IMR-90 (cell line): Measurements from ENCODE around the gene MARVELD3. TPM values are rescaled to one million over a fixed set of nuclear protein-coding genes. Genes with fewer than 3 reads are reported as not detected.

Experiments used
- ATAC-seq: fragments of 200-7000 bp; cut with Tn5 transposase; 2 replicates; pipeline ENCODE4 v1.9.1; 2020; ENCODE audit warnings: low read depth, mild to moderate bottlenecking, moderate library complexity
- BruUV-seq: library from RNA; stranded (reverse); fragments of 400-500 nt; replicated peaks from 2 replicates; lab custom pipeline; 2021; lab: Mats Ljungman, UMichigan
- CTCF ChIA-PET: fragments of 300-600 bp; formaldehyde crosslinking; extraction: SDS; loops from one replicate; lab custom pipeline; 2021; ENCODE audit warnings: antibody characterized with exemption; lab: Yijun Ruan, JAX
- POLR2A ChIA-PET: fragments of 300-600 bp; sonication (Branson Sonifier 250); formaldehyde crosslinking; loops from one replicate; lab custom pipeline; 2022; ENCODE audit warnings: antibody characterized with exemption; ENCODE audit not compliant: unreplicated experiment; lab: Charles Lee
- DNase-seq: peaks from one replicate; pipeline ENCODE4 v3.0.0; 2013
- H2AFZ ChIP-seq: replicated peaks from 2 replicates; pipeline ENCODE3; 2013; ENCODE audit warnings: low read length, mild to moderate bottlenecking; ENCODE audit not compliant: poor library complexity
- H2AK5ac ChIP-seq: 2 replicates; pipeline ENCODE4 v1.6.1; 2013; ENCODE audit warnings: low read depth, low read length, inconsistent platforms
- H2AK9ac ChIP-seq: replicated peaks from 2 replicates; pipeline ENCODE3; 2013; ENCODE audit warnings: mild to moderate bottlenecking, low read depth, low read length, moderate library complexity; ENCODE audit not compliant: poor library complexity
- H2BK120ac ChIP-seq: 2 replicates; pipeline ENCODE4 v1.6.1; 2013; ENCODE audit warnings: low read depth, low read length, inconsistent platforms
- H2BK15ac ChIP-seq: 3 replicates; pipeline ENCODE4 v1.6.1; 2013; ENCODE audit warnings: low read depth, low read length, inconsistent platforms
- H2BK20ac ChIP-seq: 2 replicates; pipeline ENCODE4 v1.6.1; 2013; ENCODE audit warnings: low read depth, mild to moderate bottlenecking, inconsistent platforms, low read length, moderate library complexity
- H2BK5ac ChIP-seq: 2 replicates; pipeline ENCODE4 v1.6.1; 2013; ENCODE audit warnings: mild to moderate bottlenecking, low read depth, low read length, inconsistent platforms; ENCODE audit not compliant: poor library complexity, severe bottlenecking
- H3K14ac ChIP-seq: replicated peaks from 2 replicates; pipeline ENCODE4 v1.6.1; 2013; ENCODE audit warnings: low read depth, low read length, inconsistent platforms
- H3K18ac ChIP-seq: 2 replicates; pipeline ENCODE4 v1.6.1; 2013; ENCODE audit warnings: low read depth, low read length, control low read depth
- H3K23ac ChIP-seq: 2 replicates; pipeline ENCODE4 v1.6.1; 2013; ENCODE audit warnings: low read depth, low read length, inconsistent platforms
- H3K27ac ChIP-seq: 2 replicates; pipeline ENCODE4 v1.5.1; 2013; ENCODE audit warnings: mild to moderate bottlenecking, control low read depth, low read length; ENCODE audit not compliant: insufficient read depth
- H3K27me3 ChIP-seq: 2 replicates; pipeline ENCODE4 v1.6.1; 2013; ENCODE audit warnings: low read length; ENCODE audit not compliant: control insufficient read depth, insufficient read depth
- H3K36me3 ChIP-seq: 2 replicates; pipeline ENCODE4 v1.6.1; 2013; ENCODE audit warnings: low read length, mixed read lengths; ENCODE audit not compliant: control insufficient read depth, insufficient read depth
- H3K4ac ChIP-seq: 2 replicates; pipeline ENCODE4 v1.6.1; 2013; ENCODE audit warnings: low read depth, low read length, inconsistent platforms
- H3K4me1 ChIP-seq: 2 replicates; pipeline ENCODE4 v1.6.1; 2013; ENCODE audit warnings: low read length, mixed read lengths; ENCODE audit not compliant: control insufficient read depth, insufficient read depth
- H3K4me2 ChIP-seq: 2 replicates; pipeline ENCODE4 v1.6.1; 2013; ENCODE audit warnings: low read depth, mild to moderate bottlenecking, control low read depth, low read length, moderate library complexity
- H3K4me3 ChIP-seq: 2 replicates; pipeline ENCODE4 v1.5.1; 2013; ENCODE audit warnings: low read depth, mild to moderate bottlenecking, control low read depth, low read length, moderate library complexity; ENCODE audit not compliant: insufficient read depth
- H3K56ac ChIP-seq: 2 replicates; pipeline ENCODE4 v1.6.1; 2013; ENCODE audit warnings: low read length, inconsistent platforms; ENCODE audit not compliant: insufficient read depth; ENCODE audit errors: extremely low read depth
- H3K79me1 ChIP-seq, 2 experiments: 2 replicates each; pipeline ENCODE4 v1.6.1; 2013; ENCODE audit warnings: low read length in 2 of 2, inconsistent platforms in 1 of 2, low read depth in 1 of 2
- H3K9ac ChIP-seq: 2 replicates; pipeline ENCODE4 v1.6.1; 2013; ENCODE audit warnings: low read depth, low read length, control low read depth
- H3K9me1 ChIP-seq: 2 replicates; pipeline ENCODE4 v1.6.1; 2013; ENCODE audit warnings: low read length, inconsistent platforms; ENCODE audit not compliant: insufficient read depth
- H3K9me3 ChIP-seq: 2 replicates; pipeline ENCODE4 v1.6.1; 2013; ENCODE audit warnings: low read length; ENCODE audit not compliant: control insufficient read depth, insufficient read depth
- H4K20me1 ChIP-seq: 2 replicates; pipeline ENCODE4 v1.6.1; 2013; ENCODE audit warnings: low read length, inconsistent platforms; ENCODE audit not compliant: insufficient read depth
- H4K5ac ChIP-seq: 2 replicates; pipeline ENCODE4 v1.6.1; 2013; ENCODE audit warnings: mild to moderate bottlenecking, low read depth, low read length, control low read depth
- H4K8ac ChIP-seq, 2 experiments: 2 replicates each; pipeline ENCODE4 v1.6.1; 2013; ENCODE audit warnings: low read depth in 2 of 2, low read length in 2 of 2, control low read depth in 1 of 2, inconsistent platforms in 1 of 2
- H4K91ac ChIP-seq: 2 replicates; pipeline ENCODE4 v1.6.1; 2013; ENCODE audit warnings: low read depth, low read length, inconsistent platforms; ENCODE audit not compliant: insufficient read depth
- BHLHE40 ChIP-seq: fragments of 150-350 bp; IDR thresholded peaks from 2 replicates; pipeline ENCODE4 v1.6.1; 2016; ENCODE audit warnings: mild to moderate bottlenecking, low read depth, low read length
- CEBPB ChIP-seq: IDR thresholded peaks from 2 replicates; pipeline ENCODE4 v1.6.1; 2012; ENCODE audit warnings: low read depth, low read length, improper control_type of control experiment
- CHD1 ChIP-seq: IDR thresholded peaks from 2 replicates; pipeline ENCODE4 v1.6.1; 2012; ENCODE audit warnings: low read depth, low read length, improper control_type of control experiment
- CTCF ChIP-seq: conservative IDR thresholded peaks from 2 replicates; pipeline ENCODE4 v1.5.1; 2012; ENCODE audit warnings: mild to moderate bottlenecking, low read depth, low read length, improper control_type of control experiment
- ELK1 ChIP-seq: fragments of 150-350 bp; IDR thresholded peaks from 2 replicates; pipeline ENCODE4 v1.6.1; 2016; ENCODE audit warnings: low read depth, mild to moderate bottlenecking, low read length, moderate library complexity, borderline replicate concordance
- FOS ChIP-seq: fragments of 150-350 bp; IDR thresholded peaks from 2 replicates; pipeline ENCODE4 v1.6.1; 2016; ENCODE audit warnings: low read depth, low read length
- MAFK ChIP-seq: IDR thresholded peaks from 2 replicates; pipeline ENCODE4 v1.6.1; 2012; ENCODE audit warnings: low read depth, low read length, improper control_type of control experiment
- MAZ ChIP-seq: IDR thresholded peaks from 2 replicates; pipeline ENCODE4 v1.6.1; 2012; ENCODE audit warnings: low read depth, mild to moderate bottlenecking, low read length, improper control_type of control experiment, moderate library complexity, borderline replicate concordance
- NFE2L2 ChIP-seq: fragments of 150-350 bp; IDR thresholded peaks from 2 replicates; pipeline ENCODE4 v1.6.1; 2016; ENCODE audit warnings: low read depth, mild to moderate bottlenecking, low read length
- POLR2A ChIP-seq: IDR thresholded peaks from 2 replicates; pipeline ENCODE4 v1.6.1; 2012; ENCODE audit warnings: mild to moderate bottlenecking, low read depth, low read length
- RAD21 ChIP-seq: IDR thresholded peaks from 2 replicates; pipeline ENCODE4 v1.6.1; 2012; ENCODE audit warnings: low read length, improper control_type of control experiment
- RCOR1 ChIP-seq: IDR thresholded peaks from 2 replicates; pipeline ENCODE4 v1.6.1; 2012; ENCODE audit warnings: mild to moderate bottlenecking, low read length, improper control_type of control experiment; ENCODE audit not compliant: insufficient replicate concordance
- RFX5 ChIP-seq: IDR thresholded peaks from 2 replicates; pipeline ENCODE4 v1.8.0; 2012; ENCODE audit warnings: low read depth, mild to moderate bottlenecking, low read length, moderate library complexity
- SMC3 ChIP-seq: fragments of 150-350 bp; IDR thresholded peaks from 2 replicates; pipeline ENCODE4 v1.6.1; 2016; ENCODE audit warnings: low read depth, mild to moderate bottlenecking, antibody characterized with exemption, low read length, moderate library complexity
- USF2 ChIP-seq: fragments of 150-350 bp; IDR thresholded peaks from 2 replicates; pipeline ENCODE4 v1.6.1; 2017; ENCODE audit warnings: mild to moderate bottlenecking, antibody characterized with exemption, low read length, low read depth
- WGBS, 2 experiments: methylation state at CpG; one replicate each; pipeline versions ENCODE4 v1.1.5 to v1.1.7; 2013; ENCODE audit warnings: missing lambda C conversion rate in 2 of 2; ENCODE audit not compliant: insufficient read length in 1 of 2; ENCODE audit errors: extremely low coverage in 2 of 2; 5-methylcytosine and 5-hydroxymethylcytosine counted together
- dilution Hi-C: fragments of 300-500 bp; cut with HindIII; formaldehyde crosslinking; loops from one replicate; pipeline ENCODE4 v1.14.3; 2018; ENCODE audit warnings: low sequenced_read_pairs; ENCODE audit not compliant: unreplicated experiment
- in situ Hi-C: fragments of 300-500 bp; cut with MboI; formaldehyde crosslinking; loops from 3 replicates; pipeline ENCODE4 v1.14.3; 2019; ENCODE audit warnings: low sequenced_read_pairs, inconsistent platforms, mixed read lengths
- intact Hi-C: fragments of 100-400 bp; cut with micrococcal nuclease; formaldehyde crosslinking; loops from 2 replicates; pipeline ENCODE4 v1.10.0; 2022
- polyA plus RNA-seq, 3 experiments: library from polyadenylated mRNA; depleted of rRNA; stranded (reverse); fragments of >200 nt; gene quantifications; 2 replicates each; pipeline ENCODE4 v1.2.3, GENCODE V29; 2012; ENCODE audit warnings: low replicate concordance in 1 of 3
- total RNA-seq: library from RNA; depleted of rRNA; stranded (reverse); fragments of >200 nt; gene quantifications from 2 replicates; pipeline ENCODE4 v1.2.3, GENCODE V29; 2012

MARVELD3 gene
- total and polyA plus RNA-seq, 2 of the 4 experiments (the other 2 are of a cell fraction) = not detected

GRCh38 chr16:71635632-71636031 is 9.6 kb downstream of the MARVELD3 start:
- H3K4me2 ChIP-seq = no peak overlapping the region
- H3K9ac ChIP-seq = no peak overlapping the region
- H4K5ac ChIP-seq = no peak overlapping the region
- H3K4ac ChIP-seq = no peak overlapping the region
- no peaks in the 10 kb centered on the region for H3K9me3 ChIP-seq
- no peak overlapping the region for H2BK120ac ChIP-seq
- H2AFZ ChIP-seq = no peak overlapping the region
- POLR2A ChIA-PET = no interaction called here
- H3K4me3 ChIP-seq = no peak overlapping the region
- 0 out of 2 replicates have a peak, but pooled peaks cover 2% of the 10 kb centered on the region for H3K36me3 ChIP-seq
- H3K56ac ChIP-seq = no peak overlapping the region
- H3K4me1 ChIP-seq = peaks cover 9% of the 10 kb centered on the region
- ATAC-seq (no peak), DNase-seq (no peak)
- H3K23ac ChIP-seq = no peak overlapping the region
- H3K79me1 ChIP-seq = no peaks in the 10 kb centered on the region
- H3K9me1 ChIP-seq = no peaks in the 10 kb centered on the region
- H3K27me3 ChIP-seq = no peaks in the 10 kb centered on the region
- CTCF ChIA-PET = no interaction called here
- no peaks in the 10 kb centered on the region for H4K20me1 ChIP-seq
- no TSS peak for BruUV-seq
- whole genome bisulfite sequencing, 2 experiments = no CpG with 5 or more reads among the region's 2 CpGs
- no peak overlapping the region for H2BK5ac ChIP-seq
- H4K91ac ChIP-seq = no peak overlapping the region
- H3K18ac ChIP-seq = no peak overlapping the region
- H4K8ac ChIP-seq = no peak overlapping the region
- H2AK5ac ChIP-seq = no peak overlapping the region
- dilution Hi-C loops = no loop called here
- intact Hi-C loops = no loop called here
- TF ChIP-seq MAZ = no peak
- TF ChIP-seq MAFK = no peak
- no peak for TF ChIP-seq ELK1
- TF ChIP-seq CEBPB = no peak
- TF ChIP-seq USF2 = no peak
- no peak for TF ChIP-seq RFX5
- TF ChIP-seq RAD21 = no peak
- no peak for TF ChIP-seq CHD1
- no peak for TF ChIP-seq RCOR1
- no peak for TF ChIP-seq SMC3
- TF ChIP-seq FOS = no peak
- TF ChIP-seq POLR2A = no peak
- TF ChIP-seq BHLHE40 = no peak
- no peak for TF ChIP-seq CTCF
- no peak for TF ChIP-seq NFE2L2
- no peak overlapping the region for H3K14ac ChIP-seq
- H2BK20ac ChIP-seq = no peak overlapping the region
- in situ Hi-C loops = no loop called here
- no peak overlapping the region for H3K27ac ChIP-seq
- no peak overlapping the region for H2BK15ac ChIP-seq
- no peak overlapping the region for H2AK9ac ChIP-seq
